Measurements from ENCODE around the gene LRG1. TPM values are rescaled to one million over a fixed set of nuclear protein-coding genes. Genes with fewer than 3 reads are reported as not detected.
A peak's percentile ranks its signal among the peaks of the same experiment; 100 is the strongest.

The LRG1 gene
- total RNA-seq, 1 experiment from 2014 or later, result 0.51 TPM

DNA sequence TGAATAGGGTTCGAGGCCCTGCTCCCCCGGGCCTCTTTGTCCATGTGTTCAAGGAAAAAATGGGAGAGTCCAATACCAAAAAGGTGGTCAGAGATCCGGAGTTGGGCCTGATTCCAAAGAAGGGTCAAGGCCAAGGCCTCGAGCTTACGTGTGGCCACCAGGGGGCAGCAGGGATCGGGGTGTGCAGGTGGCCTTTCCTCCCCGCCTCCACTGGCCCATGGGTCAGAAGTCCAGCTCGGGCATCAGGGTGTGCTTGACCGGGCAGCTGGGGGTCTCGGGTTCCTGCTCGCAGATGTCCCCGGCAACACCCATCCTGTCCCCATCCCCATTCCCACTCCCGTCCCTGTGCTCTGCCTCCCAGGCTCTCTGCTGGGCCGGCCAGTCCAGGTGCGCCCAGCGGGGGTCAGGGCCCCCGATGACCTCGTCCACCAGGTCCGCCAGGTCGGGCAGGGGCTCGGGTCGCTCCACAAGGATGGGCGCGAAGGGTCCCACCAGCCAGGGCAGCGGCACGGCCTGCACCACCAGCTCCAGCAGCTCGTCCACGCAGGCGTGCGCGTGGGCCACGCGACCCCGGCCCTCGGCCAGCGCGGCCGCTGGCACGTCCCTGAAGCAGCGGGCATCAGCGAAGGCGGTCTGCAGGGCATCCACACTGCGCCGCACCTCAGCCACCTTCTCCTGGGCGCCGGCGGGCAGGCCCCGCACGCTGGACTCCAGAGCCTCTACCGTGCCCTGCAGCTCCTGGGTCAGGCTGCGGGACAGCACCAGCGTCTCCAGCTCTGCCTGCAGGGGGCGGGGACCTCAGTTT is 16.3 kb downstream of the LRG1 start:
- Histone ChIP-seq H3K9me3 (ENCODE audit: low read length) (no peaks in the 10 kb centered on the region), H4K20me1 (ENCODE audit: low read length) (no peaks in the 10 kb centered on the region), H3K27me3 (ENCODE audit: low read length) (no peaks in the 10 kb centered on the region), H3K27ac (ENCODE audit: low read length) (no peak overlapping the region), H3K9me2 (replicated peaks; ENCODE audit: low read length) (no peaks in the 10 kb centered on the region), H3K4me3 (ENCODE audit: low read length) (no peak overlapping the region), H3K4me1 (ENCODE audit: insufficient read depth, low read length) (peaks cover 16% of the 10 kb centered on the region), H3K4me2 (ENCODE audit: low read length) (no peak overlapping the region), H3K9ac (ENCODE audit: low read length) (no peak overlapping the region), H3K36me3 (ENCODE audit: low read depth, low read length) (no peaks in the 10 kb centered on the region), H3F3A (ENCODE audit: low read length, unreplicated experiment) (no peaks in the 10 kb centered on the region), H3K79me2 (ENCODE audit: low read length) (no peaks in the 10 kb centered on the region), H2AFZ (ENCODE audit: low read length) (no peak overlapping the region)
- intact Hi-C loops (cut with micrococcal nuclease), result no loop called here
- BruUV-seq (replicated peaks), result no TSS peak
- ChIA-PET CTCF (interaction anchor here (0.6 to 1.0 kb wide), 4 partner anchors 12 to 113 kb away, joined by 3 to 4 read pairs (median 4); no protein-coding TSS in a partner anchor), POLR2A (ENCODE audit: unreplicated experiment) (no interaction called here)
- ATAC-seq (no peak), DNase-seq (peak; percentile 61)
- TF ChIP-seq, protein P1, sequence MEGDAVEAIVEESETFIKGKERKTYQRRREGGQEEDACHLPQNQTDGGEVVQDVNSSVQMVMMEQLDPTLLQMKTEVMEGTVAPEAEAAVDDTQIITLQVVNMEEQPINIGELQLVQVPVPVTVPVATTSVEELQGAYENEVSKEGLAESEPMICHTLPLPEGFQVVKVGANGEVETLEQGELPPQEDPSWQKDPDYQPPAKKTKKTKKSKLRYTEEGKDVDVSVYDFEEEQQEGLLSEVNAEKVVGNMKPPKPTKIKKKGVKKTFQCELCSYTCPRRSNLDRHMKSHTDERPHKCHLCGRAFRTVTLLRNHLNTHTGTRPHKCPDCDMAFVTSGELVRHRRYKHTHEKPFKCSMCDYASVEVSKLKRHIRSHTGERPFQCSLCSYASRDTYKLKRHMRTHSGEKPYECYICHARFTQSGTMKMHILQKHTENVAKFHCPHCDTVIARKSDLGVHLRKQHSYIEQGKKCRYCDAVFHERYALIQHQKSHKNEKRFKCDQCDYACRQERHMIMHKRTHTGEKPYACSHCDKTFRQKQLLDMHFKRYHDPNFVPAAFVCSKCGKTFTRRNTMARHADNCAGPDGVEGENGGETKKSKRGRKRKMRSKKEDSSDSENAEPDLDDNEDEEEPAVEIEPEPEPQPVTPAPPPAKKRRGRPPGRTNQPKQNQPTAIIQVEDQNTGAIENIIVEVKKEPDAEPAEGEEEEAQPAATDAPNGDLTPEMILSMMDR (conservative IDR thresholded peaks at IDR 0.05; ENCODE audit: low read depth, low read length), result peak; percentile 90
- no peak for TF ChIP-seq EZH2 (IDR thresholded peaks at IDR 0.05; ENCODE audit: low read length, unreplicated experiment)

DNA sequence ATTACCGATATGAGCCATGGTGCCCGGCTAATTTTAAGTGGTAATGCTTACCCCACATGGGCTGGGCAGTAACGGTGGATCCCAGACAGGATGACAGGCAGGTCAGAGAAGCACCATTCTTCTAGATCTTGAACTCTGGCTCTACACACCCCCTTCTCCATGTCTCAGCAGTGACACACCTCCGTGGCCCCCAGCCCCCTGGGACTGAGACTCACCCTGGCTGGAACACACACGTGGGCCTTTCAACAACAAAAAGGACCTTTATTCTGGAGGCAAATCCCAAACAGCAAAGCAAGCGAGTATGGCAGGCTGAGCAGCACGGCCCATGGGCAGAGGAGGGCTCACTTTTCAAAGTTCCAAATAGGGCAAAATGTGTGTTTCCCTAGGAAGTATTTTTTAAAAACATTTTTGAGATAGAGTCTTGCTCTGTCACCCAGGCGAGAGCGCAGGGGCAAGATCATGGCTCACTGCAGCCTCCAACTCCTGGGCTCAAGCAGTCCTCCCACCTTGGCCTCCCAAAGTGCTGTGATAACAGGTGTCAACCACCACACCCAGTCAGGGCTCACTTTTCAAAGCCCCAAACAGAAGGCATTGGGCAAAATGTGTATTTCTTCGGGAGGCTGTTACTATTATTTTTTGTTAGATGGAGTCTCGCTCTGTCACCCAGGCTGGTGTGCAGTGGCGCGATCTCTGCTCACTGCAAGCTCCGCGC is 17.4 kb downstream of the LRG1 start:
- H3K27me3 ChIP-seq (ENCODE audit: low read length), result no peaks in the 10 kb centered on the region
- no peaks in the 10 kb centered on the region for H3K79me2 ChIP-seq (ENCODE audit: low read length)
- no peak overlapping the region for H3K9ac ChIP-seq (ENCODE audit: low read length)
- H3K27ac ChIP-seq (ENCODE audit: low read length), result no peak overlapping the region
- BruUV-seq (replicated peaks), result no TSS peak
- intact Hi-C loops (cut with micrococcal nuclease), result no loop called here
- no peak overlapping the region for H3K4me2 ChIP-seq (ENCODE audit: low read length)
- no peak overlapping the region for H3K4me3 ChIP-seq (ENCODE audit: low read length)
- H3K36me3 ChIP-seq (ENCODE audit: low read depth, low read length), result no peaks in the 10 kb centered on the region
- no peaks in the 10 kb centered on the region for H3K9me3 ChIP-seq (ENCODE audit: low read length)
- H3K4me1 ChIP-seq (ENCODE audit: insufficient read depth, low read length), result peaks cover 25% of the 10 kb centered on the region
- ChIA-PET POLR2A (ENCODE audit: unreplicated experiment) (no interaction called here), CTCF (interaction anchor here (0.9 to 1.0 kb wide), 3 partner anchors 13 to 114 kb away, joined by 3 to 4 read pairs (median 4); no protein-coding TSS in a partner anchor)
- ATAC-seq, result no peak
- H4K20me1 ChIP-seq (ENCODE audit: low read length), result no peaks in the 10 kb centered on the region
- no peaks in the 10 kb centered on the region for H3K9me2 ChIP-seq (replicated peaks; ENCODE audit: low read length)
- no peak overlapping the region for H2AFZ ChIP-seq (ENCODE audit: low read length)
- no peak for DNase-seq
- no peaks in the 10 kb centered on the region for H3F3A ChIP-seq (ENCODE audit: low read length, unreplicated experiment)
- TF ChIP-seq, protein P1 (conservative IDR thresholded peaks at IDR 0.05; ENCODE audit: low read depth, low read length), result no peak

GRCh38 chr19:4521888-4522242 is 18.0 kb downstream of the LRG1 start:
- intact Hi-C loops (cut with micrococcal nuclease), result no loop called here
- BruUV-seq (replicated peaks), result no TSS peak
- Histone ChIP-seq H3K27me3 (ENCODE audit: low read length) (no peaks in the 10 kb centered on the region), H2AFZ (ENCODE audit: low read length) (no peak overlapping the region), H3K79me2 (ENCODE audit: low read length) (no peaks in the 10 kb centered on the region), H3F3A (ENCODE audit: low read length, unreplicated experiment) (no peaks in the 10 kb centered on the region), H3K4me2 (ENCODE audit: low read length) (no peak overlapping the region), H3K4me1 (ENCODE audit: insufficient read depth, low read length) (peaks cover 25% of the 10 kb centered on the region), H3K9ac (ENCODE audit: low read length) (no peak overlapping the region), H4K20me1 (ENCODE audit: low read length) (no peaks in the 10 kb centered on the region), H3K9me3 (ENCODE audit: low read length) (no peaks in the 10 kb centered on the region), H3K36me3 (ENCODE audit: low read depth, low read length) (no peaks in the 10 kb centered on the region), H3K9me2 (replicated peaks; ENCODE audit: low read length) (no peaks in the 10 kb centered on the region), H3K4me3 (ENCODE audit: low read length) (no peak overlapping the region), H3K27ac (ENCODE audit: low read length) (no peak overlapping the region)
- TF ChIP-seq, protein P1 (conservative IDR thresholded peaks at IDR 0.05; ENCODE audit: low read depth, low read length), result no peak
- TF ChIP-seq EZH2 (IDR thresholded peaks at IDR 0.05; ENCODE audit: low read length, unreplicated experiment), result no peak
- no peak for TF ChIP-seq EZH2phosphoT487 (IDR thresholded peaks at IDR 0.05; ENCODE audit: borderline replicate concordance, low read length)
- POLR2A ChIA-PET (ENCODE audit: unreplicated experiment), result no interaction called here
- CTCF ChIA-PET, result no interaction called here
- no peak for ATAC-seq
- no peak for DNase-seq
